ENCODE data around the gene PRPF19. TPM values are rescaled to one million over a fixed set of nuclear protein-coding genes. Genes with fewer than 3 reads are reported as not detected.

The PRPF19 gene
- total RNA-seq, 1 experiment from 2014 or later, result 116 TPM

GRCh38 chr11:60950933-60951605 lies 44.7 kb upstream of the PRPF19 start:
- CTCF ChIA-PET, result interaction anchor here (1.2 to 2.2 kb wide), 5 partner anchors 35 to 201 kb away, joined by 4 to 7 read pairs (median 5); partner anchors contain the start of gene TMEM109
- peaks cover 42% of the 10 kb centered on the region for H3K27me3 Mint-ChIP-seq (ENCODE audit: low read depth)
- peak overlapping the region; percentile 69 for H3K4me3 Mint-ChIP-seq
- DNase-seq (ENCODE audit: low spot score), result peak; percentile 51
- H3K9me3 Mint-ChIP-seq, result no peaks in the 10 kb centered on the region
- H3K4me1 Mint-ChIP-seq, result peaks cover 35% of the 10 kb centered on the region
- POLR2A ChIA-PET, result interaction anchor here (1.5 kb wide), 1 partner anchor 37 kb away, joined by 5 read pairs; the partner anchor contains the start of gene TMEM109
- ATAC-seq, result peak; percentile 38
- no peaks in the 10 kb centered on the region for H3K36me3 Mint-ChIP-seq
- no peak overlapping the region for H3K27ac Mint-ChIP-seq
- TF ChIP-seq ZNF532 (CRISPR knock-in tag; IDR thresholded peaks at IDR 0.05; ENCODE audit: borderline replicate concordance) (no peak), CBFB (CRISPR knock-in tag; IDR thresholded peaks at IDR 0.05; ENCODE audit: low read depth) (no peak), RELA (CRISPR knock-in tag; IDR thresholded peaks at IDR 0.05; ENCODE audit: borderline replicate concordance) (peak; percentile 77; the same call in 1 of the 2 replicates), JAZF1 (CRISPR knock-in tag; IDR thresholded peaks at IDR 0.05) (no peak), SMAD3 (CRISPR knock-in tag; IDR thresholded peaks at IDR 0.05; ENCODE audit: borderline replicate concordance) (peak; percentile 89), E2F5 (CRISPR knock-in tag; IDR thresholded peaks at IDR 0.05) (peak; percentile 27; the same call in 1 of the 2 replicates), HMGA2 (CRISPR knock-in tag; IDR thresholded peaks at IDR 0.05) (no peak), ESRRA (CRISPR knock-in tag; IDR thresholded peaks at IDR 0.05; ENCODE audit: borderline replicate concordance) (0 out of 2 replicates have a peak, but pooled peaks have one; percentile 87), KAT7 (CRISPR knock-in tag; IDR thresholded peaks at IDR 0.05; ENCODE audit: borderline replicate concordance) (0 out of 2 replicates have a peak, but pooled peaks have one; percentile 46), GABPB1 (CRISPR knock-in tag; IDR thresholded peaks at IDR 0.05) (no peak), NFE2L1 (CRISPR knock-in tag; IDR thresholded peaks at IDR 0.05) (0 out of 2 replicates have a peak, but pooled peaks have one; percentile 76), SP1 (CRISPR knock-in tag; conservative IDR thresholded peaks at IDR 0.05) (no peak), NR3C1 (CRISPR knock-in tag; conservative IDR thresholded peaks at IDR 0.05; ENCODE audit: low read depth) (peak; percentile 78; the same call in 1 of the 2 replicates), ARID4B (CRISPR knock-in tag; IDR thresholded peaks at IDR 0.05; ENCODE audit: borderline replicate concordance) (0 out of 2 replicates have a peak, but pooled peaks have one; percentile 18), MYBL2 (CRISPR knock-in tag; IDR thresholded peaks at IDR 0.05) (peak; percentile 68; the same call in 1 of the 2 replicates), ZNF232 (CRISPR knock-in tag; IDR thresholded peaks at IDR 0.05) (peak; percentile 86), E2F1 (CRISPR knock-in tag; IDR thresholded peaks at IDR 0.05) (no peak; the same call in 1 of the 2 replicates), NFYB (CRISPR knock-in tag; conservative IDR thresholded peaks at IDR 0.05; ENCODE audit: low read depth) (0 out of 2 replicates have a peak, but pooled peaks have one; percentile 8), ZNF423 (CRISPR knock-in tag; IDR thresholded peaks at IDR 0.05) (no peak), OVOL2 (CRISPR knock-in tag; IDR thresholded peaks at IDR 0.05; ENCODE audit: borderline replicate concordance) (no peak), IRF1 (CRISPR knock-in tag; IDR thresholded peaks at IDR 0.05) (peak; percentile 91), PRRX2 (CRISPR knock-in tag; IDR thresholded peaks at IDR 0.05) (no peak), RORB (CRISPR knock-in tag; IDR thresholded peaks at IDR 0.05) (no peak), ATF3 (CRISPR knock-in tag; conservative IDR thresholded peaks at IDR 0.05) (no peak)
